Body of pancreas (tissue), 4 donors: ENCODE results near the gene MTM1. TPM values are rescaled to one million over a fixed set of nuclear protein-coding genes. Genes with fewer than 3 reads are reported as not detected.
A peak's percentile ranks its signal among the peaks of the same experiment; 100 is the strongest.

Experiments
- ATAC-seq: fragments of 150-250 bp; one replicate; pipeline ENCODE4 v1.9.1; 2016
- DNase-seq, 4 donors: peaks; one replicate each; pipeline ENCODE4 v3.0.0-alpha.2; 2019
- H3K27ac ChIP-seq, 4 donors: fragments of 200-600 bp; sonication (generic); 1 replicate in 3 of 4; 2 replicates in 1 of 4; pipeline versions ENCODE4 v1.5.1 to v1.6.1; 2016 to 2019; ENCODE audit warnings: mild to moderate bottlenecking in 1 of 4, mixed read lengths in 1 of 4, moderate library complexity in 1 of 4
- H3K27me3 ChIP-seq, 2 donors: fragments of 200-600 bp; sonication (generic); one replicate each; pipeline ENCODE4 v1.6.0; 2016; ENCODE audit warnings: mild to moderate bottlenecking in 1 of 2
- H3K36me3 ChIP-seq, 2 donors: fragments of 200-600 bp; sonication (generic); replicated peaks in 1 of 2; 2 replicates each; pipeline ENCODE4 v1.5.1; 2016; ENCODE audit warnings: low read depth in 2 of 2; ENCODE audit not compliant: insufficient read depth in 1 of 2
- H3K4me1 ChIP-seq: fragments of 200-600 bp; sonication (generic); one replicate; pipeline ENCODE4 v1.6.0; 2016
- H3K4me3 ChIP-seq, 2 donors: fragments of 200-600 bp; sonication (generic); 1 replicate in 1 of 2; 2 replicates in 1 of 2; pipeline ENCODE4 v1.5.1; 2016 to 2019
- H3K9me3 ChIP-seq, 3 donors: fragments of 200-600 bp; sonication (generic); 1 replicate in 2 of 3; 2 replicates in 1 of 3; pipeline ENCODE4 v1.5.1; 2016
- CTCF ChIP-seq, 7 experiments: fragments of 450-650 bp in 4 of 7; fragments of 200-600 bp in 3 of 7; sonication (generic) in 3 of 7; IDR thresholded peaks; one replicate each; pipeline ENCODE4 v1.5.1; 2016 to 2019; ENCODE audit warnings: antibody characterized with exemption in 7 of 7
- POLR2A ChIP-seq, 3 donors: fragments of 450-650 bp; IDR thresholded peaks; one replicate each; pipeline ENCODE4 v1.6.1; 2016; ENCODE audit warnings: antibody characterized with exemption in 3 of 3, mild to moderate bottlenecking in 2 of 3
- WGBS, 2 donors: methylation state at CpG; one replicate each; pipeline ENCODE4 v1.1.5; 2017; 5-methylcytosine and 5-hydroxymethylcytosine counted together
- intact Hi-C: fragments of 100-400 bp; cut with DNase I; formaldehyde crosslinking; loops from one replicate; pipeline ENCODE4 v1.15.1; 2023
- total RNA-seq, 2 donors: library from RNA; depleted of rRNA; stranded (reverse); fragments of >200 nt; gene quantifications; one replicate each; pipeline ENCODE4 v1.1.0, GENCODE V29; 2016

Gene MTM1
- total RNA-seq, 2 donors from 2014 or later = 5.3 to 5.4 TPM

- no peak for DNase-seq
- Histone ChIP-seq H3K27me3 (no peaks in the 10 kb centered on the region), H3K4me1 (peaks cover 21% of the 10 kb centered on the region), H3K4me3 (no peak overlapping the region), H3K9me3 (no peaks in the 10 kb centered on the region), H3K27ac (no peak overlapping the region), H3K36me3 (no peaks in the 10 kb centered on the region)
- no peak for TF ChIP-seq CTCF (IDR thresholded peaks at IDR 0.05)
- TF ChIP-seq POLR2A (IDR thresholded peaks at IDR 0.05) = no peak
- no peak for ATAC-seq
- intact Hi-C loops = no loop called here
Measured at GRCh38 chrX:150700107-150700506, 131.7 kb downstream of the MTM1 start.

- Histone ChIP-seq H3K9me3 (no peaks in the 10 kb centered on the region), H3K4me3 (no peak overlapping the region), H3K4me1 (peaks cover 15% of the 10 kb centered on the region), H3K36me3 (no peaks in the 10 kb centered on the region), H3K27ac (no peak overlapping the region), H3K27me3 (no peaks in the 10 kb centered on the region)
- DNase-seq = no peak
- intact Hi-C loops = no loop called here
- WGBS, 2 donors = 92 to 96% methylated on average over 1 of the region's 1 CpG
- TF ChIP-seq POLR2A (IDR thresholded peaks at IDR 0.05) (no peak), CTCF (IDR thresholded peaks at IDR 0.05) (no peak)
- ATAC-seq = no peak
Measured at GRCh38 chrX:150701377-150701776, 133.0 kb downstream of the MTM1 start.

GRCh38 chrX:150702966-150703694, 134.7 kb downstream of the MTM1 start:
- intact Hi-C loops = no loop called here
- Histone ChIP-seq H3K36me3 (no peaks in the 10 kb centered on the region), H3K27ac (peak overlapping the region in 3 of 4 donors; percentile 30 to 59 (median 56)), H3K9me3 (no peaks in the 10 kb centered on the region), H3K4me1 (peaks cover 7% of the 10 kb centered on the region), H3K4me3 (no peak overlapping the region), H3K27me3 (no peaks in the 10 kb centered on the region)
- no peak for ATAC-seq
- DNase-seq = no peak
- WGBS, 2 donors = 100% methylated on average over 1 of the region's 1 CpG
- TF ChIP-seq CTCF (IDR thresholded peaks at IDR 0.05) (no peak), POLR2A (IDR thresholded peaks at IDR 0.05) (no peak)

- no peak overlapping the region for H3K4me3 ChIP-seq
- peaks cover 7% of the 10 kb centered on the region for H3K4me1 ChIP-seq
- H3K36me3 ChIP-seq = no peaks in the 10 kb centered on the region
- ATAC-seq = no peak
- no peak for DNase-seq
- TF ChIP-seq POLR2A (IDR thresholded peaks at IDR 0.05) (no peak), CTCF (IDR thresholded peaks at IDR 0.05) (no peak)
- H3K9me3 ChIP-seq = no peaks in the 10 kb centered on the region
- peak overlapping the region in 3 of 4 donors; percentile 30 to 59 (median 56) for H3K27ac ChIP-seq
- H3K27me3 ChIP-seq = no peaks in the 10 kb centered on the region
- intact Hi-C loops = no loop called here
Measured at GRCh38 chrX:150703695-150703974, 135.2 kb downstream of the MTM1 start.

- Histone ChIP-seq H3K4me3 (no peak overlapping the region), H3K27me3 (no peaks in the 10 kb centered on the region), H3K4me1 (peaks cover 7% of the 10 kb centered on the region), H3K9me3 (no peaks in the 10 kb centered on the region), H3K27ac (peak overlapping the region in 3 of 4 donors; percentile 28 to 59 (median 56)), H3K36me3 (no peaks in the 10 kb centered on the region)
- peak; percentile 81 for ATAC-seq
- 31 to 64% methylated on average over 2 to 3 of the region's 3 CpGs for WGBS, 2 donors
- DNase-seq = peak; percentile 14 to 57 (median 33)
- TF ChIP-seq CTCF (IDR thresholded peaks at IDR 0.05) = no peak
- no peak for TF ChIP-seq POLR2A (IDR thresholded peaks at IDR 0.05)
- intact Hi-C loops = no loop called here
Measured at GRCh38 chrX:150704030-150704613, 135.7 kb downstream of the MTM1 start.
